ENCODE measurements around the gene HDAC4.

DNA sequence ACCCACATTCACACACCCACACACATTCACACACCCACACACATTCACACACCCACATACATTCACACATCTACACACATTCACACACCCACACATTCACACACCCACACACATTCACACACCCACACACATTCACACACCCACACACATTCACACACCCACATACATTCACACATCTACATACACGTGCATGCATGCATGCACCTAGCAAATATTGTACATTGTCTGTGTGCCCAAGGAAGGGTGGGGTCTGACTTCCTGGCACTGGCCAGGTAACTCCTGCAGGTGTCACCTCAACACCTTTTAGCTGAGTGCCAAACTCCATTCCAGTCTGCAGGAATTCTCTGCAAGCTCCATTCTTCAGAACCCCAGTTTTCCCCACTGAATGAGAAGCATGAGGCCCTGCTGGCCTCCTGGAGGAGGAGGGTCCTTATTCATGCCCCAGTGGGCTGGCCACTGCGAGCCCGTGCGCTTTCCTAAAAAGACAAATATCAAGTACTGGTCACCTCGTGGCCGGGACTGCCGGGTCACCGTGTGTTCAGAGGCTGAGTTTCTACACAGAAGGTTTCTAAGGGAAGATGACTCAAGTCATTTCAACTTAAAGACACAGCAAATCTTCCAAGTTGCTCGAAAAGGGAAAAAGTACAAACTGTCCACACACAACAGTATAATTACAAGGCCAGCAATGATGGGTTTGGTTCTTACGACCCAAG lies 131.5 kb downstream of the HDAC4 start:
- TF ChIP-seq SUZ12 (IDR thresholded peaks at IDR 0.05; ENCODE audit: extremely low read depth, insufficient read depth, insufficient read length) (no peak), ZNF274 (IDR thresholded peaks at IDR 0.05; ENCODE audit: low read depth, low read length) (no peak)
